ENCODE data around the gene FSD1.
A peak's percentile ranks its signal among the peaks of the same experiment; 100 is the strongest.

GRCh38 chr19:4352701-4353121, 48.3 kb downstream of the FSD1 start:
- peak; percentile 70 for TF ChIP-seq CTCF (IDR thresholded peaks at IDR 0.05; ENCODE audit: low read length)
- TF ChIP-seq EZH2 (IDR thresholded peaks at IDR 0.05; ENCODE audit: borderline replicate concordance, low read length): no peak

Data from OCI-LY1 (cell line).